Tibial nerve (tissue), 4 donors: ENCODE measurements around the gene KIF6.

Experiments
- EP300 ChIP-seq, 2 donors: sonication (generic); formaldehyde crosslinking; IDR thresholded peaks; one replicate each; pipeline ENCODE4 v1.6.1; 2017; ENCODE audit warnings: antibody characterized with exemption in 2 of 2, mild to moderate bottlenecking in 1 of 2
- POLR2A ChIP-seq, 2 donors: fragments of 450-650 bp; IDR thresholded peaks; one replicate each; pipeline ENCODE4 v1.6.1; 2017; ENCODE audit warnings: antibody characterized with exemption in 2 of 2, mild to moderate bottlenecking in 2 of 2, moderate library complexity in 2 of 2
- TF ChIP-seq, protein P1 (sequence below), 5 experiments: fragments of 200-600 bp in 3 of 5; fragments of 450-650 bp in 2 of 5; sonication (generic) in 3 of 5; IDR thresholded peaks; one replicate each; pipeline ENCODE4 v1.5.1; 2016 to 2019; ENCODE audit warnings: antibody characterized with exemption in 5 of 5, mild to moderate bottlenecking in 3 of 5, moderate library complexity in 2 of 5

DNA sequence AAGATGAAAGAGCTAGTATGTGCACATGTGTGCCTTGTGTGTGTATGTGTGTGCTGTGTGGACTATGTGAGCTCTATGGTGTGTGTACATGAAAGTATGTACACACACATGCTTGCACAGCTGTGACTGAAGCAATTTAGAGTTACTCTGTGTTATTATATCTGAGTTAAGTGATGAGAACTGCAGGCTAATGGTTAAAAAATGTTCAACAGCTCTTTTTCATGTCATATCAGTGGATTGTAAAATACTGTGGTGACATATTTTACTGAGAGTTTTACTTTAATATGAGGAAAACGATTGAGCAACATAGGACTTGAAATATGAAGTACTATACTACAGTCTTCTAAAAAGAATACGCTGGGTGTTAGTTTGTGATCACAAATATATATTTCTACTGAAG lies 207.0 kb downstream of the KIF6 start:
- TF ChIP-seq POLR2A (IDR thresholded peaks at IDR 0.05) (no peak), EP300 (IDR thresholded peaks at IDR 0.05) (no peak)
- TF ChIP-seq, protein P1, sequence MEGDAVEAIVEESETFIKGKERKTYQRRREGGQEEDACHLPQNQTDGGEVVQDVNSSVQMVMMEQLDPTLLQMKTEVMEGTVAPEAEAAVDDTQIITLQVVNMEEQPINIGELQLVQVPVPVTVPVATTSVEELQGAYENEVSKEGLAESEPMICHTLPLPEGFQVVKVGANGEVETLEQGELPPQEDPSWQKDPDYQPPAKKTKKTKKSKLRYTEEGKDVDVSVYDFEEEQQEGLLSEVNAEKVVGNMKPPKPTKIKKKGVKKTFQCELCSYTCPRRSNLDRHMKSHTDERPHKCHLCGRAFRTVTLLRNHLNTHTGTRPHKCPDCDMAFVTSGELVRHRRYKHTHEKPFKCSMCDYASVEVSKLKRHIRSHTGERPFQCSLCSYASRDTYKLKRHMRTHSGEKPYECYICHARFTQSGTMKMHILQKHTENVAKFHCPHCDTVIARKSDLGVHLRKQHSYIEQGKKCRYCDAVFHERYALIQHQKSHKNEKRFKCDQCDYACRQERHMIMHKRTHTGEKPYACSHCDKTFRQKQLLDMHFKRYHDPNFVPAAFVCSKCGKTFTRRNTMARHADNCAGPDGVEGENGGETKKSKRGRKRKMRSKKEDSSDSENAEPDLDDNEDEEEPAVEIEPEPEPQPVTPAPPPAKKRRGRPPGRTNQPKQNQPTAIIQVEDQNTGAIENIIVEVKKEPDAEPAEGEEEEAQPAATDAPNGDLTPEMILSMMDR (IDR thresholded peaks at IDR 0.05) = no peak
